ENCODE measurements around the gene KRTAP5-2. TPM values are rescaled to one million over a fixed set of nuclear protein-coding genes. Genes with fewer than 3 reads are reported as not detected.
"Not testable (repeated sequence)": the region's sequence is repeated elsewhere in the genome, so short reads cannot be mapped to it uniquely, and the experiment has no call there.

The KRTAP5-2 gene
- total and polyA plus RNA-seq, 2 of the 8 experiments (the other 6 are each of a cell fraction or from before 2014, with no cell fraction given), result not detected

GRCh38 chr11:1596576-1597121, 1.4 kb downstream of the KRTAP5-2 start:
- ChIA-PET CTCF (ENCODE audit: partially characterized antibody) (interaction anchor here (1.3 to 7.7 kb wide), 14 partner anchors 13 to 91 kb away, joined by 3 to 95 read pairs (median 10); partner anchors contain the start of gene KRTAP5-5), POLR2A (ENCODE audit: partially characterized antibody) (interaction anchor here (1.1 to 1.4 kb wide), 2 partner anchors 22 to 32 kb away, joined by 3 to 6 read pairs; no protein-coding TSS in a partner anchor)
- H3K79me2 ChIP-seq (ENCODE audit: control insufficient read depth in 1 of 2, insufficient read depth in 2 of 2, low read length in 2 of 2); H4K8ac ChIP-seq (ENCODE audit: extremely low read depth, insufficient read depth, low read length); H4K91ac ChIP-seq (replicated peaks; ENCODE audit: insufficient read length, low read length); H3K56ac ChIP-seq (replicated peaks; ENCODE audit: insufficient read length, low read depth, low read length); DNase-seq (ENCODE audit: low read depth in 1 of 2, low spot score in 2 of 2); H3K9ac ChIP-seq (replicated peaks in 1 of 4; ENCODE audit: extremely low read depth in 1 of 4, low read depth in 3 of 4, low read length in 3 of 4); H3K4ac ChIP-seq (replicated peaks; ENCODE audit: insufficient read length, low read depth, low read length); H3K79me1 ChIP-seq (ENCODE audit: low read depth, low read length); H3K27me3 ChIP-seq (replicated peaks in 1 of 4; ENCODE audit: control insufficient read depth in 3 of 4, extremely low read depth in 1 of 4, insufficient read depth in 3 of 4, low read length in 3 of 4); H3K36me3 ChIP-seq (ENCODE audit: control insufficient read depth in 2 of 4, insufficient read depth in 4 of 4, low read length in 3 of 4); H3K14ac ChIP-seq (ENCODE audit: insufficient read length); H2AK5ac ChIP-seq (ENCODE audit: low read depth, low read length); FAIRE-seq; H3K23me2 ChIP-seq (ENCODE audit: low read depth, low read length); H4K20me1 ChIP-seq (replicated peaks in 1 of 2; ENCODE audit: control insufficient read depth in 1 of 2, insufficient read depth in 2 of 2, low read length in 2 of 2); H2BK20ac ChIP-seq (ENCODE audit: low read length); H3K23ac ChIP-seq (ENCODE audit: insufficient read length); H3K9me3 ChIP-seq (ENCODE audit: insufficient read depth in 2 of 2, low read depth in 1 of 2, low read length in 1 of 2); H3K27ac ChIP-seq (ENCODE audit: low read depth, low read length); H2BK120ac ChIP-seq (replicated peaks; ENCODE audit: low read depth, low read length): not testable (repeated sequence)
- H3K4me2 ChIP-seq (ENCODE audit: insufficient read depth in 1 of 2, low read depth in 2 of 2, low read length in 2 of 2), result peak overlapping the region; percentile 37 to 59
- H4K5ac ChIP-seq (ENCODE audit: insufficient read length, low read depth, low read length), result peak overlapping the region; percentile 47
- H2BK15ac ChIP-seq (ENCODE audit: low read length), result peak overlapping the region; percentile 40; the same call in 1 of the 2 replicates
- 0 out of 8 replicates have a peak overlapping the region, but pooled peaks of 1 of the 4 experiments have one; percentile 10 for H3K4me3 ChIP-seq (ENCODE audit: extremely low read depth in 1 of 4, insufficient read depth in 2 of 4, low read depth in 3 of 4, low read length in 4 of 4)
- peak overlapping the region; percentile 96; the same call in 1 of the 2 replicates for H2BK12ac ChIP-seq (ENCODE audit: low read depth, low read length)
- peak; percentile 46; the same call in 1 of the 2 replicates for TF ChIP-seq E2F6 (IDR thresholded peaks at IDR 0.05)
- H2AFZ ChIP-seq (ENCODE audit: low read length), result peak overlapping the region; percentile 93
- H3K4me1 ChIP-seq (replicated peaks in 1 of 4; ENCODE audit: control insufficient read depth in 3 of 4, insufficient read depth in 4 of 4, low read length in 3 of 4), result peaks cover 2 to 13% (median 5%) of the 10 kb centered on the region in 4 experiments
- peak overlapping the region; percentile 71; the same call in 1 of the 2 replicates for H3K18ac ChIP-seq (ENCODE audit: extremely low read depth, low read length)
- WGBS, 2 experiments (ENCODE audit: extremely low coverage in 1 of 2, insufficient coverage in 1 of 2, insufficient read length in 1 of 2, insufficient replicate concordance in 2 of 2, low coverage in 1 of 2, low lambda C conversion rate in 2 of 2, missing lambda C conversion rate in 1 of 2), result 31% methylated on average over 19 of the region's 19 CpGs; no CpG with 5 or more reads in 1 of the 2 experiments
- peak overlapping the region; percentile 44; the same call in 1 of the 2 replicates for H2BK5ac ChIP-seq (ENCODE audit: low read depth, low read length)

All from H1 (cell line).